Loucy (cell line): Measurements from ENCODE around the gene TSPAN4.

Experiments
- H2AFZ ChIP-seq: fragments of 200-600 bp; sonication (generic); 2 replicates; pipeline ENCODE4 v1.6.0; 2016; ENCODE audit warnings: antibody characterized with exemption, mild to moderate bottlenecking, low read length, moderate library complexity
- H3F3A ChIP-seq: fragments of 200-600 bp; 2 replicates; pipeline ENCODE4 v1.6.0; 2016; ENCODE audit warnings: antibody characterized with exemption, low read depth, mild to moderate bottlenecking
- H3K27me3 ChIP-seq: fragments of 200-600 bp; sonication (generic); 2 replicates; pipeline ENCODE4 v1.6.1; 2014; ENCODE audit warnings: low read length, mild to moderate bottlenecking; ENCODE audit not compliant: insufficient read depth, poor library complexity, severe bottlenecking
- H3K36me3 ChIP-seq: fragments of 200-600 bp; sonication (generic); 2 replicates; pipeline ENCODE4 v1.6.1; 2016; ENCODE audit warnings: low read length; ENCODE audit not compliant: insufficient read depth
- H3K4me1 ChIP-seq: fragments of 200-600 bp; sonication (generic); 2 replicates; pipeline ENCODE4 v1.5.1; 2014; ENCODE audit warnings: low read length, mild to moderate bottlenecking; ENCODE audit not compliant: insufficient read depth, poor library complexity, severe bottlenecking
- H3K4me2 ChIP-seq: fragments of 200-600 bp; sonication (generic); 2 replicates; pipeline ENCODE4 v1.6.0; 2014; ENCODE audit warnings: antibody characterized with exemption, low read length, low read depth, mild to moderate bottlenecking; ENCODE audit not compliant: poor library complexity, severe bottlenecking
- H3K4me3 ChIP-seq: fragments of 200-600 bp; sonication (generic); 2 replicates; pipeline ENCODE4 v1.5.1; 2014; ENCODE audit warnings: low read length, mild to moderate bottlenecking, mixed read lengths; ENCODE audit not compliant: poor library complexity, severe bottlenecking
- H3K79me2 ChIP-seq: fragments of 200-600 bp; sonication (generic); 2 replicates; pipeline ENCODE4 v1.6.1; 2014; ENCODE audit warnings: low read length; ENCODE audit not compliant: insufficient read depth
- H3K9ac ChIP-seq: fragments of 200-600 bp; sonication (generic); 2 replicates; pipeline ENCODE4 v1.6.0; 2014; ENCODE audit warnings: mild to moderate bottlenecking, low read depth, low read length, moderate library complexity; ENCODE audit not compliant: poor library complexity, severe bottlenecking
- H3K9me2 ChIP-seq: fragments of 200-600 bp; sonication (generic); replicated peaks from 2 replicates; pipeline ENCODE4 v1.6.1; 2016; ENCODE audit warnings: low read depth, low read length, mixed read lengths
- H3K9me3 ChIP-seq: fragments of 200-600 bp; sonication (generic); 2 replicates; pipeline ENCODE4 v1.6.1; 2014; ENCODE audit warnings: mild to moderate bottlenecking, antibody characterized with exemption, low read length, low read depth; ENCODE audit not compliant: insufficient read depth
- H4K20me1 ChIP-seq: fragments of 200-600 bp; sonication (generic); 2 replicates; pipeline ENCODE4 v1.6.0; 2014; ENCODE audit warnings: antibody characterized with exemption, low read length, mild to moderate bottlenecking; ENCODE audit not compliant: insufficient read depth, poor library complexity, severe bottlenecking
- EZH2phosphoT487 ChIP-seq: fragments of 200-600 bp; IDR thresholded peaks from 2 replicates; pipeline ENCODE4 v1.6.1; 2018; ENCODE audit warnings: antibody characterized with exemption, mild to moderate bottlenecking, moderate library complexity, borderline replicate concordance
- TF ChIP-seq, protein P1 (sequence below): fragments of 200-600 bp; sonication (generic); conservative IDR thresholded peaks from 2 replicates; pipeline ENCODE4 v1.5.1; 2014; ENCODE audit warnings: mild to moderate bottlenecking, antibody characterized with exemption, low read length

The TSPAN4 gene, protein sequence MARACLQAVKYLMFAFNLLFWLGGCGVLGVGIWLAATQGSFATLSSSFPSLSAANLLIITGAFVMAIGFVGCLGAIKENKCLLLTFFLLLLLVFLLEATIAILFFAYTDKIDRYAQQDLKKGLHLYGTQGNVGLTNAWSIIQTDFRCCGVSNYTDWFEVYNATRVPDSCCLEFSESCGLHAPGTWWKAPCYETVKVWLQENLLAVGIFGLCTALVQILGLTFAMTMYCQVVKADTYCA

DNA sequence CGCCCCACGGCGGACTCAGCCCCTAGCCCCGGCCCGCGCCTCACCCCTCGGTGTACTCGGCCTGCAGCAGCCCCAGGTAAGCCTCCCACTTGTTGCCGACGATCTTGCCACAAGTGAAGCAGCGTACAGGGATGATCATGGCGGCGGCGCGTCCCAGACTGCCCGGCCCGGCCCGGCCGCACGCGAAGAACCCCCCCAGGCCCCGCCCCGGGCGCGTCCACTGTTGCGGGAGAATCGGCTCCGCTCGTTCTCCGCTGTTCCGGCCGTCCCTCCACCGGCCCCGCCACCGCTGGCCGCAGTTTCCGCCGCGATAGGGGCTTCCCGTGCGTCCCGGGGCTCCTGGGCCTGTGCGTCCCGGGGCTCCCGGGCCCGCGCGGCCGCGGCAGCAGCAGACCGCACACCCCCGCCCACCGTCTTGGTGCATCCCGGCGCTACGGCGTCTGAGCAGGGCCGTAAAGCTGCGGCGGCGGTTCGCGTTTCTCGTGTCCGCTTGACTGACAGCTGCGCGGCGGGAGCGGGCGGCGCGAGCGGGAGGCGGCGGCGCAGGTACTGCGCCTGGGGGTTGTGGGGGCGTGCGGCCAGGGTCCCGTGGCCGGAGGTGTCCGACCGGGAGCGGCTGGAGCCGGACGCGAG lies at the start of gene TSPAN4, which contains the start of gene POLR2L:
Gene TSPAN4 (plus strand): TSS at position 483 of the 633 bp plus-strand sequence. CDS start 7,453 bp downstream, outside the sequence.
Gene POLR2L (minus strand): TSS at position 160 of the 633 bp plus-strand sequence. CDS start 21 bp downstream, at position 139.
- H3K27me3 ChIP-seq = no peaks in the 10 kb centered on the region
- peak within 1 kb of the TSS; percentile 88 for H3K9ac ChIP-seq
- H2AFZ ChIP-seq = peak within 1 kb of the TSS; percentile 99
- peaks cover 28% of the 10 kb centered on the region for H4K20me1 ChIP-seq
- H3K4me2 ChIP-seq = peak within 1 kb of the TSS; percentile 79
- H3K36me3 ChIP-seq = peaks cover 13% of the 10 kb centered on the region; the same call in 1 of the 2 replicates
- H3K79me2 ChIP-seq = peaks cover 31% of the 10 kb centered on the region
- H3F3A ChIP-seq = no peaks in the 10 kb centered on the region
- no peak for TF ChIP-seq EZH2phosphoT487
- TF ChIP-seq, protein P1, sequence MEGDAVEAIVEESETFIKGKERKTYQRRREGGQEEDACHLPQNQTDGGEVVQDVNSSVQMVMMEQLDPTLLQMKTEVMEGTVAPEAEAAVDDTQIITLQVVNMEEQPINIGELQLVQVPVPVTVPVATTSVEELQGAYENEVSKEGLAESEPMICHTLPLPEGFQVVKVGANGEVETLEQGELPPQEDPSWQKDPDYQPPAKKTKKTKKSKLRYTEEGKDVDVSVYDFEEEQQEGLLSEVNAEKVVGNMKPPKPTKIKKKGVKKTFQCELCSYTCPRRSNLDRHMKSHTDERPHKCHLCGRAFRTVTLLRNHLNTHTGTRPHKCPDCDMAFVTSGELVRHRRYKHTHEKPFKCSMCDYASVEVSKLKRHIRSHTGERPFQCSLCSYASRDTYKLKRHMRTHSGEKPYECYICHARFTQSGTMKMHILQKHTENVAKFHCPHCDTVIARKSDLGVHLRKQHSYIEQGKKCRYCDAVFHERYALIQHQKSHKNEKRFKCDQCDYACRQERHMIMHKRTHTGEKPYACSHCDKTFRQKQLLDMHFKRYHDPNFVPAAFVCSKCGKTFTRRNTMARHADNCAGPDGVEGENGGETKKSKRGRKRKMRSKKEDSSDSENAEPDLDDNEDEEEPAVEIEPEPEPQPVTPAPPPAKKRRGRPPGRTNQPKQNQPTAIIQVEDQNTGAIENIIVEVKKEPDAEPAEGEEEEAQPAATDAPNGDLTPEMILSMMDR = no peak
- H3K4me3 ChIP-seq = peak within 1 kb of the TSS; percentile 97
- H3K9me3 ChIP-seq = no peaks in the 10 kb centered on the region
- H3K9me2 ChIP-seq = no peaks in the 10 kb centered on the region
- peaks cover 49% of the 10 kb centered on the region for H3K4me1 ChIP-seq

DNA sequence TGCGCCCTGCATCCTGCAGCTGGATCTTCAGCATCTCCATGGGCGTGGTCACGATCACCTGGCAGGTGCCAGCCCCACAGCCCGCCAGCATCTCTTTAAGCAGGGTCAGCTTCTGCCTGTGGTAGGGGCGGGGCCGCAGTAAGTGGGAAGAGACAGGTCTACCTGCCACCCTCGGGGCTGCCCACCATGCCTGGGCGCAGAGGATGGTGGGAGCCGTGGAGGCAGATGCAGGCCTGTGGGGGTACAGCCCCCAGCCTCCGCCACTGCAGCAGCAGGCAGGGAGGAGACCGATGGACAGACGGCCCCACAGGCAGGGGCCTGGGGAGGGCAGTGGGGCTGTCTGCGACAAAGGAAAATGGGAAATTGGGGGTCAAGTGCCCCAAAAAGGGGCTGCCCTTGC lies 49.8 kb upstream of the TSPAN4 start:
- peaks cover 14% of the 10 kb centered on the region for H4K20me1 ChIP-seq
- no peaks in the 10 kb centered on the region for H3K9me2 ChIP-seq
- H3K9me3 ChIP-seq = no peaks in the 10 kb centered on the region
- H3K79me2 ChIP-seq = peaks cover 19% of the 10 kb centered on the region; the same call in 1 of the 2 replicates
- H2AFZ ChIP-seq = no peak overlapping the region
- peaks cover 3% of the 10 kb centered on the region; the same call in 1 of the 2 replicates for H3F3A ChIP-seq
- TF ChIP-seq, protein P1 = no peak
- TF ChIP-seq EZH2phosphoT487 = no peak
- no peak overlapping the region for H3K9ac ChIP-seq
- peaks cover 17% of the 10 kb centered on the region for H3K4me1 ChIP-seq
- H3K27me3 ChIP-seq = no peaks in the 10 kb centered on the region
- H3K36me3 ChIP-seq = no peaks in the 10 kb centered on the region
- H3K4me2 ChIP-seq = no peak overlapping the region
- no peak overlapping the region for H3K4me3 ChIP-seq

DNA sequence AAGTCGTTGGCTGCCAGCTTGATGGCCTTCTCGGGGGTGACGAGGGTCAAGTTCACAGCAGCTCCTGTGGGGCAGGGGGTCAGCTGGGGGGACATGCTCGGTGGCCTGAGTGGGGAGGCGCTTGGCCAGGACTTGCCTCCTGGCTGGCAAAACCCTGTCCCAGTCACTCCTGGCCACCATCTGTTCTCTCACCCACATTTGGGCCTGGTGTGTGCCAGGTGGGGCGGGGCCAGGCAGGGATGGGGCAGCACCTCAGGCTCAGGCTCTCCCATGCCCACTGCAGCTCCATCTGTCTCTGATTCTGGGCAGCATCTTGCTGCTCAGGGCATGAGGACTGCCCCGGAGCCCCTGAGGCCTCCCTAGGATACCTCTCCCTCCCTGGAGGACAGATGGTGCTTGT lies 49.1 kb upstream of the TSPAN4 start:
- TF ChIP-seq, protein P1 = no peak
- no peak for TF ChIP-seq EZH2phosphoT487
- Histone ChIP-seq H3K4me2 (no peak overlapping the region), H3K79me2 (peaks cover 19% of the 10 kb centered on the region; the same call in 1 of the 2 replicates), H3K36me3 (no peaks in the 10 kb centered on the region), H3K27me3 (no peaks in the 10 kb centered on the region), H2AFZ (no peak overlapping the region), H3K9me3 (no peaks in the 10 kb centered on the region), H3K4me3 (no peak overlapping the region), H3F3A (peaks cover 3% of the 10 kb centered on the region; the same call in 1 of the 2 replicates), H3K9ac (no peak overlapping the region), H3K9me2 (no peaks in the 10 kb centered on the region), H4K20me1 (peaks cover 14% of the 10 kb centered on the region), H3K4me1 (peaks cover 17% of the 10 kb centered on the region)
